Endodermal cell (in vitro differentiated cells): ENCODE measurements around the gene DNAH9. TPM values are rescaled to one million over a fixed set of nuclear protein-coding genes. Genes with fewer than 3 reads are reported as not detected.

Source experiments
- DNase-seq: peaks from one replicate; pipeline ENCODE4 v3.0.0-alpha.2; 2017
- H3K27ac ChIP-seq: 2 replicates; pipeline ENCODE4 v1.5.1; 2013; ENCODE audit warnings: mild to moderate bottlenecking, low read depth, low read length, moderate library complexity
- H3K27me3 ChIP-seq: 2 replicates; pipeline ENCODE4 v1.6.1; 2013; ENCODE audit warnings: mild to moderate bottlenecking, low read length, moderate library complexity; ENCODE audit not compliant: insufficient read depth, control insufficient read depth, poor library complexity, severe bottlenecking
- H3K36me3 ChIP-seq: 2 replicates; pipeline ENCODE4 v1.7.0; 2013; ENCODE audit warnings: mild to moderate bottlenecking, low read length, moderate library complexity; ENCODE audit not compliant: control insufficient read depth, insufficient read depth
- H3K4me1 ChIP-seq: one replicate; pipeline ENCODE4 v1.7.0; 2013; ENCODE audit warnings: low read length; ENCODE audit not compliant: control insufficient read depth, insufficient read depth
- H3K4me3 ChIP-seq: 2 replicates; pipeline ENCODE4 v1.5.1; 2013; ENCODE audit warnings: mild to moderate bottlenecking, low read length, moderate library complexity
- H3K9ac ChIP-seq: 2 replicates; pipeline ENCODE4 v1.6.1; 2013; ENCODE audit warnings: mild to moderate bottlenecking, low read length, moderate library complexity; ENCODE audit not compliant: poor library complexity, severe bottlenecking; ENCODE audit errors: extremely low read depth
- H3K9me3 ChIP-seq: 2 replicates; pipeline ENCODE4 v1.6.1; 2013; ENCODE audit warnings: mild to moderate bottlenecking, low read length, moderate library complexity; ENCODE audit not compliant: control insufficient read depth
- H3K27ac Mint-ChIP-seq: 2 replicates; pipeline ENCODE4 v1.8.0; 2020; ENCODE audit warnings: mixed read lengths
- H3K27me3 Mint-ChIP-seq: 2 replicates; pipeline ENCODE4 v1.8.0; 2021; ENCODE audit warnings: mild to moderate bottlenecking, mixed read lengths; ENCODE audit not compliant: insufficient read depth
- H3K36me3 Mint-ChIP-seq: 2 replicates; pipeline ENCODE4 v1.8.0; 2020; ENCODE audit warnings: low read depth, mixed read lengths
- H3K4me1 Mint-ChIP-seq: 2 replicates; pipeline ENCODE4 v1.8.0; 2020; ENCODE audit warnings: mixed read lengths
- H3K4me3 Mint-ChIP-seq: 2 replicates; pipeline ENCODE4 v1.8.0; 2020; ENCODE audit warnings: mild to moderate bottlenecking, moderate library complexity, mixed read lengths
- H3K9me3 Mint-ChIP-seq: 2 replicates; pipeline ENCODE4 v1.8.0; 2020; ENCODE audit warnings: mild to moderate bottlenecking, mixed read lengths
- CTCF ChIP-seq: fragments of 200-600 bp; sonication (generic); conservative IDR thresholded peaks from 2 replicates; pipeline ENCODE4 v1.5.0; 2021; ENCODE audit warnings: antibody characterized with exemption, mild to moderate bottlenecking
- WGBS, 2 experiments: methylation state at CpG; one replicate each; pipeline versions ENCODE4 v1.1.5 to v1.1.7; 2013; ENCODE audit warnings: missing lambda C conversion rate in 2 of 2, mixed read lengths in 1 of 2; ENCODE audit not compliant: insufficient coverage in 1 of 2, insufficient read length in 1 of 2; 5-methylcytosine and 5-hydroxymethylcytosine counted together
- total RNA-seq, 2 donors: library from RNA; stranded (reverse); fragmentation: NEBNext Ultra II Directional in 1 of 2; extraction: Animal tissue kit (Norgen Biotek cat#: 25700) in 1 of 2; gene quantifications; 2 replicates in 1 of 2; 3 replicates in 1 of 2; pipeline ENCODE4 v1.2.1, GENCODE V29; 2021

DNAH9 gene
- total RNA-seq, 2 donors from 2014 or later, result 0.64 to 1.2 TPM

DNA sequence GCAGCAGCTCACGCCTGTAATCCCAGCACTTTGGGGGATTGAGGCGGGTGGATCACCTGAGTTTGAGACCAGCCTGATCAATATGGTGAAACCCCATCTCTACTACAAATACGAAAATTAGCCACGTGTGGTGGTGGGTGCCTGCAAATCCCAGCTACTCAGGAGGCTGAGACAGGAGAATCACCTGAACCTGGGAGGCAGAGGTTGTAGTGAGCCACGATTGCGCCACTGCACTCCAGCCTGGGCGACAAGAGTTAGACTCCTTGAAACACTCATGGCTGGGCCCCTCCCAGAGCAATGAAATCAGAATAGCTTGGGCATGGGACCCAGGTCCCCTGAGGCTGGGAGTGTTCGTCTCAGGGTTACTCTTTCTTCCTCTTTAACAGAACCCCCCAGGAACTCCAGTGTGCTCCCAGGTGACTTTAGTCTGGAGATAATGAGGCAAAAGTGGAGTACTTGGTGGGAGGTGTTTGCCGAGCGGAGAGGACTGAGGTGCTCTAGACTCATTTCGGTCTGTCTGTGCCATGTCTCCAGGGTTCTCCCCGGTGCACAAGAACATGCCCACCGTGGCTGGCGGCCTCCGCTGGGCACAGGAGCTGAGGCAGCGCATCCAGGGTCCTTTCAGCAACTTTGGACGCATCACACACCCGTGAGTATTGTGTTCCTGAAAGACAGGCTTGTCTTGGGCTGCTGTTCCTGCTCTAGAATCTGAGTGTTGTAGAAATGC lies 41.6 kb downstream of the DNAH9 start:
- Mint-ChIP-seq H3K4me3 (no peak overlapping the region), H3K4me1 (peaks cover 2% of the 10 kb centered on the region), H3K27ac (no peak overlapping the region), H3K9me3 (no peaks in the 10 kb centered on the region), H3K27me3 (peaks cover 2% of the 10 kb centered on the region), H3K36me3 (no peaks in the 10 kb centered on the region)
- H3K4me1 ChIP-seq, result no peaks in the 10 kb centered on the region
- no peaks in the 10 kb centered on the region for H3K9me3 ChIP-seq
- H3K9ac ChIP-seq, result no peak overlapping the region
- H3K27ac ChIP-seq, result no peak overlapping the region
- WGBS, 2 experiments, result 95 to 97% methylated on average over 15 to 18 of the region's 18 CpGs
- no peak overlapping the region for H3K4me3 ChIP-seq
- H3K27me3 ChIP-seq, result no peaks in the 10 kb centered on the region
- TF ChIP-seq CTCF, result no peak
- no peak for DNase-seq
- no peaks in the 10 kb centered on the region for H3K36me3 ChIP-seq

DNA sequence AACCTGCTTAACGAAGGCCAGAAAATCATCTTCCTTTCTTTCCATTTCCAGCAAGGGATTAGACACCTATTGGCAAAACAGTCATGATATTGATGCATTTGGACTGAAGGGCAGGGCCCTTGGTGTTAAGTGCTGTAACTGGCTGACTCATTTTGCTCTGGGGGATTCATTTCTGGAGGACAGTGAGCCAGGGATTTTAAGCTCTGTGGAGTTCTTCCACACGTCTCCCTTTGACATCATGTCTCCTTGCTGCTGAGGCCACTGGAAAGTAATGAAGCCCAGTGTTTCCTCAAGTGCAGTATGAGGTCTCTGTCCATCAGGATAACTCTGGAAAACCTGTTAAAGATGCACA lies 42.2 kb downstream of the DNAH9 start:
- Mint-ChIP-seq H3K4me1 (peaks cover 2% of the 10 kb centered on the region), H3K36me3 (no peaks in the 10 kb centered on the region), H3K27me3 (peaks cover 4% of the 10 kb centered on the region), H3K9me3 (no peaks in the 10 kb centered on the region), H3K4me3 (no peak overlapping the region), H3K27ac (no peak overlapping the region)
- WGBS, 2 experiments, result 82 to 100% methylated on average over 1 to 2 of the region's 2 CpGs
- H3K36me3 ChIP-seq, result no peaks in the 10 kb centered on the region
- H3K4me3 ChIP-seq, result no peak overlapping the region
- H3K9me3 ChIP-seq, result no peaks in the 10 kb centered on the region
- H3K9ac ChIP-seq, result no peak overlapping the region
- H3K27me3 ChIP-seq, result no peaks in the 10 kb centered on the region
- H3K4me1 ChIP-seq, result no peaks in the 10 kb centered on the region
- H3K27ac ChIP-seq, result no peak overlapping the region
- DNase-seq, result no peak
- no peak for TF ChIP-seq CTCF

- no peaks in the 10 kb centered on the region for H3K36me3 ChIP-seq
- no peak for DNase-seq
- peaks cover 4% of the 10 kb centered on the region for H3K27me3 Mint-ChIP-seq
- H3K27me3 ChIP-seq, result no peaks in the 10 kb centered on the region
- H3K4me1 Mint-ChIP-seq, result peaks cover 2% of the 10 kb centered on the region
- H3K9me3 Mint-ChIP-seq, result no peaks in the 10 kb centered on the region
- H3K4me3 ChIP-seq, result no peak overlapping the region
- no peaks in the 10 kb centered on the region for H3K36me3 Mint-ChIP-seq
- WGBS, 2 experiments, result 67 to 89% methylated on average over 1 to 11 of the region's 11 CpGs
- H3K27ac ChIP-seq, result no peak overlapping the region
- no peak overlapping the region for H3K4me3 Mint-ChIP-seq
- no peaks in the 10 kb centered on the region for H3K4me1 ChIP-seq
- no peak overlapping the region for H3K9ac ChIP-seq
- no peaks in the 10 kb centered on the region for H3K9me3 ChIP-seq
- no peak overlapping the region for H3K27ac Mint-ChIP-seq
- no peak for TF ChIP-seq CTCF
These were observed 43.4 kb downstream of the DNAH9 start for GRCh38 chr17:11641521-11642275.
